HG03521 (cell line): Measurements from ENCODE around the gene FOXA2.
"Not testable (repeated sequence)": the region's sequence is repeated elsewhere in the genome, so short reads cannot be mapped to it uniquely, and the experiment has no call there.

Experiments
- ATAC-seq: cut with Tn5 transposase; IDR thresholded peaks from one replicate; pipeline ENCODE4 v1.9.1; 2021; ENCODE audit warnings: mild to moderate bottlenecking, moderate library complexity; ENCODE audit not compliant: unreplicated experiment

FOXA2 gene

GRCh38 chr20:22584522-22584921 lies at the start of gene FOXA2:
TSS of gene FOXA2 (minus strand) at chr20:22584572. CDS start at chr20:22584278, 294 bp downstream.
- ATAC-seq: no peak

GRCh38 chr20:22630701-22631100 lies 46.3 kb upstream of the FOXA2 start:
- no peak for ATAC-seq

- no peak for ATAC-seq
These were observed 45.6 kb upstream of the FOXA2 start for GRCh38 chr20:22629927-22630326.

- no peak for ATAC-seq
These were observed 45.1 kb upstream of the FOXA2 start for GRCh38 chr20:22629447-22629846.

GRCh38 chr20:22626496-22626895 lies 42.1 kb upstream of the FOXA2 start:
- ATAC-seq: no peak

GRCh38 chr20:22623211-22623610 lies 38.8 kb upstream of the FOXA2 start:
- no peak for ATAC-seq

- no peak for ATAC-seq
These were observed 36.0 kb upstream of the FOXA2 start for GRCh38 chr20:22620342-22620741.

GRCh38 chr20:22619806-22620205 lies 35.4 kb upstream of the FOXA2 start:
- no peak for ATAC-seq

- no peak for ATAC-seq
These were observed 34.9 kb upstream of the FOXA2 start for GRCh38 chr20:22619272-22619671.

GRCh38 chr20:22617160-22617559 lies 32.8 kb upstream of the FOXA2 start:
- no peak for ATAC-seq

- no peak for ATAC-seq
These were observed 32.2 kb upstream of the FOXA2 start for GRCh38 chr20:22616551-22616950.

- no peak for ATAC-seq
These were observed 31.1 kb upstream of the FOXA2 start for GRCh38 chr20:22615425-22615824.

- no peak for ATAC-seq
These were observed 27.3 kb upstream of the FOXA2 start for GRCh38 chr20:22611636-22612035.

- ATAC-seq: no peak
These were observed 23.3 kb upstream of the FOXA2 start for GRCh38 chr20:22607695-22608094.

- ATAC-seq: no peak
These were observed 20.4 kb upstream of the FOXA2 start for GRCh38 chr20:22604815-22605214.

- ATAC-seq: no peak
These were observed 17.2 kb upstream of the FOXA2 start for GRCh38 chr20:22601361-22602141.

- ATAC-seq: not testable (repeated sequence)
These were observed 14.9 kb upstream of the FOXA2 start for GRCh38 chr20:22599258-22599657.

- no peak for ATAC-seq
These were observed 12.9 kb upstream of the FOXA2 start for GRCh38 chr20:22597303-22597702.

GRCh38 chr20:22590662-22591061 lies 6.3 kb upstream of the FOXA2 start:
- ATAC-seq: no peak

- ATAC-seq: no peak
These were observed 2.4 kb upstream of the FOXA2 start for GRCh38 chr20:22586645-22587310.

GRCh38 chr20:22585786-22586493 lies 1.6 kb upstream of the FOXA2 start:
- ATAC-seq: no peak
